ENCODE results near the gene PLCXD3.

DNA sequence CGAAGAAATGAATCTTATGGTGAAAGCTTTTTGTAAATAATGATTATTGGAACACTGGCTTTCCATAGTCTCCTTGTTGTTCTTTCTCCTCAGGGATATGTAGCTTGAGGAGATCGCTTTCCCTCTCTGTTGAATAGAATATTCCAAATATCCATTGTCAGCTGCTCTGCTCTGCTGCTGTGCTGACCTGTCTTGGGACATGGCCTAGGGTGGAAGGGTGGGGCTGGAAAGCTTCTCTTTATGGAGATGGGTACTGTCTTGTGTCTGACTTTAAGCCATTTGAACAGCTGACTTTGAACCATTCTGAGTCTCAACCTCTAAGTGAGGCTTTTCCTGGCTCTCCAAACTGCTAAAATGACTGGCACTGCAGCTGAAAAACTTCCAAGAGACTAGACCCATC is 135.8 kb downstream of the PLCXD3 start:
- TF ChIP-seq, protein P1, sequence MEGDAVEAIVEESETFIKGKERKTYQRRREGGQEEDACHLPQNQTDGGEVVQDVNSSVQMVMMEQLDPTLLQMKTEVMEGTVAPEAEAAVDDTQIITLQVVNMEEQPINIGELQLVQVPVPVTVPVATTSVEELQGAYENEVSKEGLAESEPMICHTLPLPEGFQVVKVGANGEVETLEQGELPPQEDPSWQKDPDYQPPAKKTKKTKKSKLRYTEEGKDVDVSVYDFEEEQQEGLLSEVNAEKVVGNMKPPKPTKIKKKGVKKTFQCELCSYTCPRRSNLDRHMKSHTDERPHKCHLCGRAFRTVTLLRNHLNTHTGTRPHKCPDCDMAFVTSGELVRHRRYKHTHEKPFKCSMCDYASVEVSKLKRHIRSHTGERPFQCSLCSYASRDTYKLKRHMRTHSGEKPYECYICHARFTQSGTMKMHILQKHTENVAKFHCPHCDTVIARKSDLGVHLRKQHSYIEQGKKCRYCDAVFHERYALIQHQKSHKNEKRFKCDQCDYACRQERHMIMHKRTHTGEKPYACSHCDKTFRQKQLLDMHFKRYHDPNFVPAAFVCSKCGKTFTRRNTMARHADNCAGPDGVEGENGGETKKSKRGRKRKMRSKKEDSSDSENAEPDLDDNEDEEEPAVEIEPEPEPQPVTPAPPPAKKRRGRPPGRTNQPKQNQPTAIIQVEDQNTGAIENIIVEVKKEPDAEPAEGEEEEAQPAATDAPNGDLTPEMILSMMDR (conservative IDR thresholded peaks at IDR 0.05) = no peak
- TF ChIP-seq ZFX (IDR thresholded peaks at IDR 0.05) = no peak

Data from C4-2B (cell line).